ENCODE measurements around the gene GOLGA6L7.

- TF ChIP-seq POLR2A (IDR thresholded peaks at IDR 0.05) = no peak
- TF ChIP-seq, protein P1, sequence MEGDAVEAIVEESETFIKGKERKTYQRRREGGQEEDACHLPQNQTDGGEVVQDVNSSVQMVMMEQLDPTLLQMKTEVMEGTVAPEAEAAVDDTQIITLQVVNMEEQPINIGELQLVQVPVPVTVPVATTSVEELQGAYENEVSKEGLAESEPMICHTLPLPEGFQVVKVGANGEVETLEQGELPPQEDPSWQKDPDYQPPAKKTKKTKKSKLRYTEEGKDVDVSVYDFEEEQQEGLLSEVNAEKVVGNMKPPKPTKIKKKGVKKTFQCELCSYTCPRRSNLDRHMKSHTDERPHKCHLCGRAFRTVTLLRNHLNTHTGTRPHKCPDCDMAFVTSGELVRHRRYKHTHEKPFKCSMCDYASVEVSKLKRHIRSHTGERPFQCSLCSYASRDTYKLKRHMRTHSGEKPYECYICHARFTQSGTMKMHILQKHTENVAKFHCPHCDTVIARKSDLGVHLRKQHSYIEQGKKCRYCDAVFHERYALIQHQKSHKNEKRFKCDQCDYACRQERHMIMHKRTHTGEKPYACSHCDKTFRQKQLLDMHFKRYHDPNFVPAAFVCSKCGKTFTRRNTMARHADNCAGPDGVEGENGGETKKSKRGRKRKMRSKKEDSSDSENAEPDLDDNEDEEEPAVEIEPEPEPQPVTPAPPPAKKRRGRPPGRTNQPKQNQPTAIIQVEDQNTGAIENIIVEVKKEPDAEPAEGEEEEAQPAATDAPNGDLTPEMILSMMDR (IDR thresholded peaks at IDR 0.05) = no peak
Observed at GRCh38 chr15:28879551-28879950, 31.1 kb upstream of the GOLGA6L7 start.
